CD14-positive monocyte (primary cell): ENCODE data around the gene ADRA2C. TPM values are rescaled to one million over a fixed set of nuclear protein-coding genes. Genes with fewer than 3 reads are reported as not detected.

Experiments
- DNase-seq, 3 donors: peaks; one replicate each; pipeline ENCODE4 v3.0.0-alpha.2; 2011 to 2022
- H2AFZ ChIP-seq: 2 replicates; pipeline ENCODE4 v1.6.0; 2012; ENCODE audit warnings: mild to moderate bottlenecking, low read depth, low read length, inconsistent platforms; ENCODE audit not compliant: insufficient read depth, poor library complexity, severe bottlenecking
- H3K27ac ChIP-seq, 2 donors: 1 replicate in 1 of 2; 2 replicates in 1 of 2; pipeline ENCODE4 v1.5.1; 2012 to 2013; ENCODE audit warnings: low read length in 2 of 2, control low read depth in 1 of 2, inconsistent platforms in 1 of 2, low read depth in 1 of 2, mild to moderate bottlenecking in 1 of 2
- H3K27me3 ChIP-seq, 2 donors: one replicate each; pipeline versions ENCODE4 v1.6.0 to v1.6.1; 2011 to 2013; ENCODE audit warnings: low read length in 2 of 2; ENCODE audit not compliant: control insufficient read depth in 2 of 2, insufficient read depth in 2 of 2
- H3K36me3 ChIP-seq, 2 donors: replicated peaks in 1 of 2; 1 replicate in 1 of 2; 2 replicates in 1 of 2; pipeline versions ENCODE4 v1.5.1 to v1.6.1; 2012 to 2013; ENCODE audit warnings: low read length in 2 of 2, control low read depth in 1 of 2, inconsistent platforms in 1 of 2, mild to moderate bottlenecking in 1 of 2; ENCODE audit not compliant: insufficient read depth in 2 of 2, control insufficient read depth in 1 of 2
- H3K4me1 ChIP-seq, 2 donors: 1 replicate in 1 of 2; 2 replicates in 1 of 2; pipeline versions ENCODE4 v1.5.1 to v1.6.1; 2012 to 2013; ENCODE audit warnings: low read length in 2 of 2, control low read depth in 1 of 2, inconsistent platforms in 1 of 2, mild to moderate bottlenecking in 1 of 2, moderate library complexity in 1 of 2; ENCODE audit not compliant: insufficient read depth in 2 of 2, control insufficient read depth in 1 of 2
- H3K4me2 ChIP-seq: replicated peaks from 2 replicates; pipeline ENCODE3; 2012; ENCODE audit warnings: low read length, moderate library complexity, mild to moderate bottlenecking; ENCODE audit not compliant: poor library complexity, severe bottlenecking; ENCODE audit errors: extremely low read depth
- H3K4me3 ChIP-seq, 3 experiments: fragments of 200-600 bp in 1 of 3; sonication (generic) in 1 of 3; replicated peaks in 1 of 3; 1 replicate in 2 of 3; 2 replicates in 1 of 3; pipeline ENCODE4 v1.5.1; 2011 to 2013; ENCODE audit warnings: low read length in 3 of 3, mild to moderate bottlenecking in 3 of 3, control low read depth in 2 of 3, low read depth in 2 of 3, inconsistent platforms in 1 of 3, moderate library complexity in 1 of 3
- H3K79me2 ChIP-seq: 2 replicates; pipeline ENCODE4 v1.6.0; 2012; ENCODE audit warnings: mild to moderate bottlenecking, control low read depth, inconsistent platforms, low read length, moderate library complexity; ENCODE audit not compliant: insufficient read depth
- H3K9ac ChIP-seq: 2 replicates; pipeline ENCODE4 v1.6.0; 2017; ENCODE audit warnings: low read length, mild to moderate bottlenecking; ENCODE audit not compliant: insufficient read depth, poor library complexity, severe bottlenecking
- H3K9me3 ChIP-seq, 2 donors: replicated peaks in 1 of 2; 1 replicate in 1 of 2; 2 replicates in 1 of 2; pipeline versions ENCODE4 v1.5.1 to v1.6.1; 2012 to 2013; ENCODE audit warnings: low read length in 2 of 2, control low read depth in 1 of 2; ENCODE audit not compliant: control insufficient read depth in 1 of 2, insufficient read depth in 1 of 2
- H4K20me1 ChIP-seq: 2 replicates; pipeline ENCODE4 v1.6.0; 2012; ENCODE audit warnings: mild to moderate bottlenecking, low read length, control low read depth, moderate library complexity; ENCODE audit not compliant: insufficient read depth
- H3K27ac Mint-ChIP-seq, 7 donors: one replicate each; pipeline ENCODE4 v1.8.0; 2020; ENCODE audit warnings: mild to moderate bottlenecking in 7 of 7, mixed read lengths in 7 of 7, moderate library complexity in 6 of 7, inconsistent platforms in 2 of 7
- H3K27me3 Mint-ChIP-seq, 3 donors: one replicate each; pipeline ENCODE4 v1.8.0; 2021 to 2022; ENCODE audit warnings: low read depth in 3 of 3, mild to moderate bottlenecking in 3 of 3, mixed read lengths in 3 of 3, moderate library complexity in 3 of 3, inconsistent platforms in 1 of 3
- H3K36me3 Mint-ChIP-seq, 2 donors: one replicate each; pipeline ENCODE4 v1.8.0; 2020; ENCODE audit warnings: mixed read lengths in 2 of 2, inconsistent platforms in 1 of 2, mild to moderate bottlenecking in 1 of 2
- H3K4me1 Mint-ChIP-seq: one replicate; pipeline ENCODE4 v1.8.0; 2020; ENCODE audit warnings: mild to moderate bottlenecking, mixed read lengths
- H3K4me3 Mint-ChIP-seq, 2 donors: one replicate each; pipeline ENCODE4 v1.8.0; 2020; ENCODE audit warnings: mild to moderate bottlenecking in 2 of 2, mixed read lengths in 2 of 2, moderate library complexity in 1 of 2
- H3K9me3 Mint-ChIP-seq, 7 donors: one replicate each; pipeline ENCODE4 v1.8.0; 2020 to 2022; ENCODE audit warnings: mixed read lengths in 7 of 7, mild to moderate bottlenecking in 6 of 7, moderate library complexity in 6 of 7, inconsistent platforms in 2 of 7
- CTCF ChIP-seq: fragments of 200-600 bp; IDR thresholded peaks from one replicate; pipeline ENCODE4 v1.8.0; 2022; ENCODE audit warnings: antibody characterized with exemption, mild to moderate bottlenecking
- WGBS: methylation state at CpG from one replicate; pipeline ENCODE4 v1.1.5; 2013; ENCODE audit warnings: missing lambda C conversion rate; ENCODE audit not compliant: insufficient coverage; 5-methylcytosine and 5-hydroxymethylcytosine counted together
- intact Hi-C, 2 donors: fragments of 100-400 bp; cut with micrococcal nuclease; formaldehyde crosslinking; loops; one replicate each; pipeline versions ENCODE4 v1.15.0 to v1.15.1; 2023
- polyA plus RNA-seq, 3 donors: library from polyadenylated mRNA; depleted of rRNA in 1 of 3; unstranded in 2 of 3; stranded (reverse) in 1 of 3; fragments of 300-500 nt in 2 of 3; fragments of >200 nt in 1 of 3; fragmentation: Illumina TruSeq in 2 of 3; gene quantifications; 1 replicate in 2 of 3; 2 replicates in 1 of 3; pipeline ENCODE4 v1.2.3, GENCODE V29; 2012 to 2021

Gene ADRA2C
- polyA plus RNA-seq, 3 donors, result not detected

GRCh38 chr4:3809028-3809427 lies 42.8 kb downstream of the ADRA2C start:
- no peaks in the 10 kb centered on the region for H3K4me1 ChIP-seq
- no peaks in the 10 kb centered on the region for H3K36me3 ChIP-seq
- Mint-ChIP-seq H3K36me3 (no peaks in the 10 kb centered on the region), H3K27ac (no peak overlapping the region), H3K27me3 (peaks cover 12 to 20% (median 12%) of the 10 kb centered on the region in 3 donors), H3K4me3 (no peak overlapping the region), H3K4me1 (no peaks in the 10 kb centered on the region), H3K9me3 (no peaks in the 10 kb centered on the region)
- H3K27me3 ChIP-seq, result peaks cover 0 to 5% of the 10 kb centered on the region in 2 donors
- DNase-seq, result no peak
- no peak for TF ChIP-seq CTCF
- no peak overlapping the region for H3K4me3 ChIP-seq
- H3K27ac ChIP-seq, result no peak overlapping the region
- H4K20me1 ChIP-seq, result no peaks in the 10 kb centered on the region
- 93% methylated on average over 25 of the region's 29 CpGs for WGBS
- H3K9me3 ChIP-seq, result no peaks in the 10 kb centered on the region
- H3K4me2 ChIP-seq, result no peak overlapping the region
- no peaks in the 10 kb centered on the region for H3K79me2 ChIP-seq
- intact Hi-C loops, result no loop called here
- H3K9ac ChIP-seq, result no peak overlapping the region
- H2AFZ ChIP-seq, result no peak overlapping the region

GRCh38 chr4:3809451-3810110 lies 43.4 kb downstream of the ADRA2C start:
- 88% methylated on average over 15 of the region's 18 CpGs for WGBS
- no peaks in the 10 kb centered on the region for H3K9me3 Mint-ChIP-seq

More at GRCh38 chr4:3809451-3810110, 43.4 kb downstream of the ADRA2C start:
- H3K9me3 ChIP-seq, result no peaks in the 10 kb centered on the region
- no peak for DNase-seq
- H3K4me1 ChIP-seq, result no peaks in the 10 kb centered on the region
- Mint-ChIP-seq H3K36me3 (no peaks in the 10 kb centered on the region), H3K4me1 (no peaks in the 10 kb centered on the region), H3K27ac (no peak overlapping the region), H3K27me3 (peaks cover 12 to 16% (median 12%) of the 10 kb centered on the region in 3 donors), H3K4me3 (no peak overlapping the region)
- intact Hi-C loops, result no loop called here
- no peaks in the 10 kb centered on the region for H3K36me3 ChIP-seq
- TF ChIP-seq CTCF, result no peak
- no peak overlapping the region for H2AFZ ChIP-seq
- H3K27ac ChIP-seq, result no peak overlapping the region
- H3K27me3 ChIP-seq, result peaks cover 0 to 5% of the 10 kb centered on the region in 2 donors
- H3K9ac ChIP-seq, result no peak overlapping the region
- no peak overlapping the region for H3K4me3 ChIP-seq
- no peaks in the 10 kb centered on the region for H4K20me1 ChIP-seq
- no peaks in the 10 kb centered on the region for H3K79me2 ChIP-seq
- H3K4me2 ChIP-seq, result no peak overlapping the region
